GM19397 (cell line): ENCODE results near the gene CEP135.
"Not testable (repeated sequence)": the region's sequence is repeated elsewhere in the genome, so short reads cannot be mapped to it uniquely, and the experiment has no call there.

Experiments used
- ATAC-seq: cut with Tn5 transposase; IDR thresholded peaks from one replicate; pipeline ENCODE4 v1.9.1; 2021; ENCODE audit warnings: mild to moderate bottlenecking, moderate library complexity; ENCODE audit not compliant: unreplicated experiment

The CEP135 gene

DNA sequence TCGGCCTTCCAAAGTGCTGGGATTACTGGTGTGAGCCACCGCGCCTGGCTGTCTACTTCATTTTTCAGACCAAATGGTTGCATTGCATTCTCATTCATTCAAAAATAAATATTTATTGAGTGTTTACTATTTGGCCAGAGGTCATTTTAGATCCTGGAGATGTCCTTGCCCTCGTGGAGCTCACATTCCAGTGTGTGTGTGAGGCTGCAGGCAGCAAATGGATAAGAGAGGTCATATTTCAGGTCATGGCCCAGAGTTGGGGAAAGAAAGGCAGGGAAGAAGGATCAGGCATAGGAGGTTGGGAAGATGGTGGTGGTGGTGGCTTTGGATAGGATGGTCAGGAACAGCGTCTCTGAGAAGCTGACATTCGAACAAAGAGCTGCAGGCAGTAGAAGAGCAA, 119.1 kb downstream of the CEP135 start:
- no peak for ATAC-seq

DNA sequence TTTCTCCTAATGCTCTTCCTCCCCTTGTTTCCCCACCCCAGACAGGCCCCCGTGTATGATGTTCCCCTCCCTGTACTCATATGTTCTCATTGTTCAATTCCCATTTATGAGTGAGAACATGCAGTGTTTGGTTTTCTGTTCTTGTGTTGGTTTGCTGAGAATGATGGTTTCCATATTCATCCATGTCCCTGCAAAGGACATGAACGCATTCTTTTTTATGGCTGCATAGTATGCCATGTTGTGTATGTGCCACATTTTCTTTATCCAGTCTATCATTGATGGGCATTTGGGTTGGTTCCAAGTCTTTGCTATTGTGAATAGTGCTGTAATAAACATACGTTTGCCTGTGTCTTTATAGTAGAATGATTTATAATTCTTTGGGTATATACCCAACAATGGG, 124.0 kb downstream of the CEP135 start:
- ATAC-seq: not testable (repeated sequence)

- no peak for ATAC-seq
Observed at GRCh38 chr4:56077676-56078075, 128.9 kb downstream of the CEP135 start.

GRCh38 chr4:56078866-56079265, 130.1 kb downstream of the CEP135 start:
- no peak for ATAC-seq

DNA sequence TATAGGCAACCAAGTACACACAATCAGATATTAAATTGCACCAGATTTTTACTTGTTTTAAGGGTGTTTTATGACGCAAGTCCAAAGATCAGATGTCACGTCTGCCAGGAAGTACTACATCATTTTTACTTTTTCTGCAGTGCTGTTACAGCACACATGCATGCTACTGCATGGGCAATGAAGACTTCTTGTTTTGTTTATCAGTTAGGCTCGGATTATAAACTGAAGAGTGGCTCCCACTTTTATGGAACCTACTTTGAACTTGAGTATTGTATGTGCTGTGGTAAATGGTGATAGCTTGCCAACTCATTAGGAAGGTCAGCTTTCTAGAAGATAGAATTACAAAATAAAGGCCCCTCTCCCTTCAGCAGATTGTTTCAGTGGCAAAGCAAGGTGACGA, 131.6 kb downstream of the CEP135 start:
- ATAC-seq: no peak

DNA sequence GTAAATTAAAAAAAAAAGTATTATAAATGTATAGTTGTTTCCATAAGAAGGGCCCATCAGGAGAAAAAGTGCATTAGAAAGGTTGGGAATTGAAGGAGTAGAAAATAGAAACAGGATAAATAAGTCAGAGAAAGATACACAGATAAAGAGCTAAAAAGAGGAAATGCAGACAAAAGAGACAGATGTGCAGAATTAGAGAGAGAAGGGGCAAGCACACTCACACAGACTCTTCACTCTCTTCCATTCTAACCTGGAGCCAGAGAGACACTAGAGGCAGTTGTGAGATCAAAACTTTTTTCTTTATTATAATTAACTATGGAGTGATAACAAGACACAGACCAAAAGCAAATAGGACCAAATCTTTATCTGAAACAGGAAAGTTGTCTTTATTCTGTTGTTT, 134.1 kb downstream of the CEP135 start:
- ATAC-seq: no peak
